ENCODE results near the gene WNT5A.

DNA sequence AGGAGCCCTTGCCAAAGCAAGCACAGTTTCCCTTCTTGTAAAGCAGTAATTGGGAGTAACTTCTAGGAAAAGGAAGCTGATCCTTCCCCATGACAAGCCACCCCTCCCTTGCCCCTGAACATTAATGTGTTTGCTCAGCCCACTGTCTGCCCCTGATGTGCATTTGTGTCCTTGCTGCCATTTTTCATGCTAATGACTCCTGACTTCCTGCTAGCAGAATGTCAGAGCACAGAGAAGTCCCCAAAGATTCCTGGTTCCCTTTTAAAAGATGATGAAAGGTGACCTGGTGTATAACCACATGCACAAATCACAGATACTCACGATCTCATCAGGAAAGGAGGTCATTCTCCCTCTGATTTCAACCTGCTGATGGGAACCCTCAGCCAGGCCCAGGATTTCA is 44.2 kb upstream of the WNT5A start:
- TF ChIP-seq, protein P1, sequence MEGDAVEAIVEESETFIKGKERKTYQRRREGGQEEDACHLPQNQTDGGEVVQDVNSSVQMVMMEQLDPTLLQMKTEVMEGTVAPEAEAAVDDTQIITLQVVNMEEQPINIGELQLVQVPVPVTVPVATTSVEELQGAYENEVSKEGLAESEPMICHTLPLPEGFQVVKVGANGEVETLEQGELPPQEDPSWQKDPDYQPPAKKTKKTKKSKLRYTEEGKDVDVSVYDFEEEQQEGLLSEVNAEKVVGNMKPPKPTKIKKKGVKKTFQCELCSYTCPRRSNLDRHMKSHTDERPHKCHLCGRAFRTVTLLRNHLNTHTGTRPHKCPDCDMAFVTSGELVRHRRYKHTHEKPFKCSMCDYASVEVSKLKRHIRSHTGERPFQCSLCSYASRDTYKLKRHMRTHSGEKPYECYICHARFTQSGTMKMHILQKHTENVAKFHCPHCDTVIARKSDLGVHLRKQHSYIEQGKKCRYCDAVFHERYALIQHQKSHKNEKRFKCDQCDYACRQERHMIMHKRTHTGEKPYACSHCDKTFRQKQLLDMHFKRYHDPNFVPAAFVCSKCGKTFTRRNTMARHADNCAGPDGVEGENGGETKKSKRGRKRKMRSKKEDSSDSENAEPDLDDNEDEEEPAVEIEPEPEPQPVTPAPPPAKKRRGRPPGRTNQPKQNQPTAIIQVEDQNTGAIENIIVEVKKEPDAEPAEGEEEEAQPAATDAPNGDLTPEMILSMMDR (IDR thresholded peaks at IDR 0.05 in 8 of 11, conservative IDR thresholded peaks at IDR 0.05 in 3 of 11) = no peak
- no peak for TF ChIP-seq POLR2AphosphoS5 (IDR thresholded peaks at IDR 0.05)

Data from spleen (tissue), 7 donors.